ENCODE results near the gene PSMD7.
"Not testable (repeated sequence)": the region's sequence is repeated elsewhere in the genome, so short reads cannot be mapped to it uniquely, and the experiment has no call there.

DNA sequence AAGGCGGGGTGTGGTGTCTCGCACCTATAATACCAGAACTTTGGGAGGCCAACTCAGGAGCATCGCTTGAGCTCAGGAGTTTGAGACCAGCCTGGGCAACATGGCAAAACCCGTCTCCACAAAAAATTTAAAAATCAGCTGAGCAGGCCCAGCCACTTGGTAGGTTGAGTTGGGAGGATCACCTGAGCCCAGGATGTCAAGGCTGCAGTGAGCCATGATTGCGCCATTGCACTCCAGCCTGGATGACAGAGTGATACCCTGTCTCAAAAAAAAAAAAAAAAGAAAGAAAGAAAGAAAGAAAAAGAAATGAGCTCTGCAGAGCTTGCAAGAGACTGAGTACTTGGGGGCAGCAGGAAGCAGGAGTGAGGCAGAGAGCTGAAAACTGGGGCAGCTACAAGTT is 28.2 kb downstream of the PSMD7 start:
- not testable (repeated sequence) for TF ChIP-seq POLR2A (IDR thresholded peaks at IDR 0.05; ENCODE audit: low read length); GATA1 (IDR thresholded peaks at IDR 0.05; ENCODE audit: low read depth, low read length)
